Progenitor cell of endocrine pancreas (in vitro differentiated cells): ENCODE measurements around the gene RAB42. TPM values are rescaled to one million over a fixed set of nuclear protein-coding genes. Genes with fewer than 3 reads are reported as not detected.

Experiments used
- DNase-seq: peaks from one replicate; pipeline ENCODE4 v3.0.0; 2021; ENCODE audit warnings: low spot score; ENCODE audit not compliant: unreplicated experiment
- H3K27ac Mint-ChIP-seq: 2 replicates; pipeline ENCODE4 v1.8.0; 2021; ENCODE audit warnings: mild to moderate bottlenecking, moderate library complexity, mixed read lengths
- H3K27me3 Mint-ChIP-seq: 2 replicates; pipeline ENCODE4 v1.8.0; 2021; ENCODE audit warnings: mixed read lengths
- H3K36me3 Mint-ChIP-seq: 2 replicates; pipeline ENCODE4 v1.8.0; 2022; ENCODE audit warnings: mixed read lengths; ENCODE audit not compliant: insufficient read depth
- H3K4me1 Mint-ChIP-seq: 2 replicates; pipeline ENCODE4 v1.8.0; 2021; ENCODE audit warnings: low read depth, mixed read lengths
- H3K4me3 Mint-ChIP-seq: 2 replicates; pipeline ENCODE4 v1.8.0; 2021; ENCODE audit warnings: low read depth, mild to moderate bottlenecking, moderate library complexity, mixed read lengths
- H3K9me3 Mint-ChIP-seq: 2 replicates; pipeline ENCODE4 v1.8.0; 2021; ENCODE audit warnings: low read depth, mixed read lengths
- total RNA-seq: library from RNA; stranded (reverse); gene quantifications from 2 replicates; pipeline ENCODE4 v1.2.1, GENCODE V29; 2021
- TF ChIP-seq, protein P1 (sequence below): fragments of 200-600 bp; sonication (generic); IDR thresholded peaks from one replicate; pipeline ENCODE4 v1.5.0; 2021; ENCODE audit warnings: antibody characterized with exemption, mild to moderate bottlenecking; ENCODE audit not compliant: unreplicated experiment

The RAB42 gene
- total RNA-seq, 1 donor from 2014 or later, result 0.65 TPM

GRCh38 chr1:28573564-28573963 lies 18.5 kb upstream of the RAB42 start:
- no peaks in the 10 kb centered on the region for H3K4me1 Mint-ChIP-seq
- no peaks in the 10 kb centered on the region for H3K27me3 Mint-ChIP-seq
- peaks cover 11% of the 10 kb centered on the region for H3K36me3 Mint-ChIP-seq
- no peak overlapping the region for H3K27ac Mint-ChIP-seq
- H3K4me3 Mint-ChIP-seq, result no peak overlapping the region
- DNase-seq, result no peak
- no peaks in the 10 kb centered on the region for H3K9me3 Mint-ChIP-seq
- TF ChIP-seq, protein P1, sequence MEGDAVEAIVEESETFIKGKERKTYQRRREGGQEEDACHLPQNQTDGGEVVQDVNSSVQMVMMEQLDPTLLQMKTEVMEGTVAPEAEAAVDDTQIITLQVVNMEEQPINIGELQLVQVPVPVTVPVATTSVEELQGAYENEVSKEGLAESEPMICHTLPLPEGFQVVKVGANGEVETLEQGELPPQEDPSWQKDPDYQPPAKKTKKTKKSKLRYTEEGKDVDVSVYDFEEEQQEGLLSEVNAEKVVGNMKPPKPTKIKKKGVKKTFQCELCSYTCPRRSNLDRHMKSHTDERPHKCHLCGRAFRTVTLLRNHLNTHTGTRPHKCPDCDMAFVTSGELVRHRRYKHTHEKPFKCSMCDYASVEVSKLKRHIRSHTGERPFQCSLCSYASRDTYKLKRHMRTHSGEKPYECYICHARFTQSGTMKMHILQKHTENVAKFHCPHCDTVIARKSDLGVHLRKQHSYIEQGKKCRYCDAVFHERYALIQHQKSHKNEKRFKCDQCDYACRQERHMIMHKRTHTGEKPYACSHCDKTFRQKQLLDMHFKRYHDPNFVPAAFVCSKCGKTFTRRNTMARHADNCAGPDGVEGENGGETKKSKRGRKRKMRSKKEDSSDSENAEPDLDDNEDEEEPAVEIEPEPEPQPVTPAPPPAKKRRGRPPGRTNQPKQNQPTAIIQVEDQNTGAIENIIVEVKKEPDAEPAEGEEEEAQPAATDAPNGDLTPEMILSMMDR, result no peak

DNA sequence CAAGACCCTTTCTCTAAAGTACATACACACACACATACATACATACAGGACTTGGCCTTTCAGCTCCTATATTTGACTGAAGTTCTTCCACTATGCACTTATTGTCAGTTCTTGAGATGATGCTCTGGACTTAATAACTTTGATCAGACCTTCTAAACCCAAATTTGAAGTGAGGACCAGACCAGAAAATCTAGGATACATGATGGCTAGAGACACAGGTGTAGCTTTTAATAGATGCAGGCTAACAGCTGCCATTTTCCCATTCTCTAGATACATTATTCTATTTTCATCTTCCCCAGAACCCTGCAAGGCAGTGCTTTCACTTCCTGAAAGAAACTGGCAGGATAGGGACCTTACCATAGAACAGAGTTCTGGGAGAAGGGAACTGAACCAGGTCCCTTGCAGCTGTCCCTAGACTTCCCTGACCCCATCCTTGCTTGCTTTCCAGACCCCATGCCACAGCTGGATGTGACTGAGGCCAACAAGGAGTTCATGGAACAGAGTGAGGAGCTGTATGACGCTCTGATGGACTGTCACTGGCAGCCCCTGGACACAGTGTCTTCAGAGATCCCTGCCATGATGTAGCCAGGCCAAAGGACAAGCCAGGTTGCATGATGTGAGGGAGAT lies 14.9 kb upstream of the RAB42 start:
- H3K36me3 Mint-ChIP-seq, result peaks cover 21% of the 10 kb centered on the region
- peaks cover 16% of the 10 kb centered on the region for H3K4me1 Mint-ChIP-seq
- no peak for DNase-seq
- no peaks in the 10 kb centered on the region for H3K27me3 Mint-ChIP-seq
- no peaks in the 10 kb centered on the region for H3K9me3 Mint-ChIP-seq
- TF ChIP-seq, protein P1, result no peak
- H3K4me3 Mint-ChIP-seq, result no peak overlapping the region
- H3K27ac Mint-ChIP-seq, result peak overlapping the region; percentile 87

GRCh38 chr1:28577738-28578536 lies 14.1 kb upstream of the RAB42 start:
- peaks cover 17% of the 10 kb centered on the region for H3K4me1 Mint-ChIP-seq
- H3K27ac Mint-ChIP-seq, result peak overlapping the region; percentile 87
- no peak for DNase-seq
- H3K4me3 Mint-ChIP-seq, result no peak overlapping the region
- no peaks in the 10 kb centered on the region for H3K9me3 Mint-ChIP-seq
- TF ChIP-seq, protein P1, result no peak
- peaks cover 21% of the 10 kb centered on the region for H3K36me3 Mint-ChIP-seq
- H3K27me3 Mint-ChIP-seq, result peaks cover under 1% of the 10 kb centered on the region

GRCh38 chr1:28578696-28579218 lies 13.3 kb upstream of the RAB42 start:
- H3K27ac Mint-ChIP-seq, result no peak overlapping the region
- no peaks in the 10 kb centered on the region for H3K9me3 Mint-ChIP-seq
- no peak overlapping the region for H3K4me3 Mint-ChIP-seq
- peaks cover 21% of the 10 kb centered on the region for H3K36me3 Mint-ChIP-seq
- TF ChIP-seq, protein P1, result no peak
- DNase-seq, result no peak
- H3K27me3 Mint-ChIP-seq, result peaks cover 3% of the 10 kb centered on the region
- H3K4me1 Mint-ChIP-seq, result peaks cover 19% of the 10 kb centered on the region

GRCh38 chr1:28579401-28579800 lies 12.7 kb upstream of the RAB42 start:
- H3K9me3 Mint-ChIP-seq, result no peaks in the 10 kb centered on the region
- peaks cover 21% of the 10 kb centered on the region for H3K36me3 Mint-ChIP-seq
- peak overlapping the region; percentile 87 for H3K4me3 Mint-ChIP-seq
- peak overlapping the region; percentile 60 for H3K27ac Mint-ChIP-seq
- DNase-seq, result no peak
- TF ChIP-seq, protein P1, result no peak
- peaks cover 3% of the 10 kb centered on the region for H3K27me3 Mint-ChIP-seq
- peaks cover 19% of the 10 kb centered on the region for H3K4me1 Mint-ChIP-seq
